B cell (primary cell): ENCODE data around the gene OR10G8. TPM values are rescaled to one million over a fixed set of nuclear protein-coding genes. Genes with fewer than 3 reads are reported as not detected.

ENCODE experiments used
- ATAC-seq: fragments of 200-7000 bp; cut with Tn5 transposase; one replicate; pipeline ENCODE4 v1.10.0; 2021; ENCODE audit warnings: low read depth, mild to moderate bottlenecking, moderate number of reproducible peaks, moderate library complexity
- CTCF ChIA-PET: fragments of 350-600 bp; sonication (Branson Sonifier 250); formaldehyde crosslinking; loops from one replicate; lab custom pipeline; 2021; ENCODE audit warnings: antibody characterized with exemption, inconsistent platforms; lab: Charles Lee
- POLR2A ChIA-PET: fragments of 350-600 bp; sonication (Branson Sonifier 250); formaldehyde crosslinking; loops from one replicate; lab custom pipeline; 2021; ENCODE audit warnings: antibody characterized with exemption; lab: Charles Lee
- DNase-seq: peaks from one replicate; pipeline ENCODE4 v3.0.0; 2013
- H2AFZ ChIP-seq: 2 replicates; pipeline ENCODE4 v1.6.1; 2012; ENCODE audit warnings: mild to moderate bottlenecking, low read depth, low read length; ENCODE audit not compliant: insufficient read depth, poor library complexity, severe bottlenecking
- H3K27ac ChIP-seq, 2 donors: 1 replicate in 1 of 2; 2 replicates in 1 of 2; pipeline ENCODE4 v1.5.1; 2012 to 2013; ENCODE audit warnings: low read length in 2 of 2, mild to moderate bottlenecking in 2 of 2, moderate library complexity in 1 of 2
- H3K27me3 ChIP-seq, 4 experiments: fragments of 200-600 bp in 1 of 4; sonication (generic) in 1 of 4; replicated peaks in 1 of 4; 1 replicate in 2 of 4; 2 replicates in 2 of 4; pipeline versions ENCODE4 v1.6.1 to v1.7.0; 2013 to 2016; ENCODE audit warnings: low read length in 3 of 4, mild to moderate bottlenecking in 2 of 4, mixed read lengths in 1 of 4, moderate library complexity in 1 of 4; ENCODE audit not compliant: insufficient read depth in 4 of 4, control insufficient read depth in 3 of 4; ENCODE audit errors: control extremely low read depth in 1 of 4
- H3K36me3 ChIP-seq, 2 experiments: replicated peaks in 1 of 2; 1 replicate in 1 of 2; 2 replicates in 1 of 2; pipeline versions ENCODE4 v1.6.1 to v1.7.1; 2013; ENCODE audit warnings: low read length in 1 of 2; ENCODE audit not compliant: insufficient read depth in 2 of 2, control insufficient read depth in 1 of 2; ENCODE audit errors: control extremely low read depth in 1 of 2, extremely low read depth in 1 of 2
- H3K4me1 ChIP-seq, 2 donors: fragments of 200-600 bp in 1 of 2; sonication (generic) in 1 of 2; 1 replicate in 1 of 2; 2 replicates in 1 of 2; pipeline versions ENCODE4 v1.5.1 to v1.6.1; 2013 to 2017; ENCODE audit warnings: low read length in 2 of 2; ENCODE audit not compliant: control insufficient read depth in 2 of 2, insufficient read depth in 2 of 2
- H3K4me2 ChIP-seq: replicated peaks from 2 replicates; pipeline ENCODE3; 2012; ENCODE audit warnings: mild to moderate bottlenecking, low read depth, low read length; ENCODE audit not compliant: poor library complexity, severe bottlenecking
- H3K4me3 ChIP-seq, 5 experiments: fragments of 200-600 bp in 1 of 5; sonication (generic) in 1 of 5; 1 replicate in 3 of 5; 2 replicates in 2 of 5; pipeline versions ENCODE4 v1.5.1 to v1.7.0; 2011 to 2016; ENCODE audit warnings: low read length in 4 of 5, mild to moderate bottlenecking in 4 of 5, low read depth in 2 of 5, control low read depth in 1 of 5, moderate library complexity in 1 of 5; ENCODE audit not compliant: insufficient read depth in 1 of 5; ENCODE audit errors: control extremely low read depth in 1 of 5, extremely low read depth in 1 of 5
- H3K79me2 ChIP-seq: fragments of 200-600 bp; sonication (generic); one replicate; pipeline ENCODE4 v1.6.0; 2016; ENCODE audit warnings: low read length; ENCODE audit not compliant: control insufficient read depth, insufficient read depth
- H3K9ac ChIP-seq: fragments of 200-600 bp; sonication (generic); 2 replicates; pipeline ENCODE4 v1.6.1; 2017; ENCODE audit warnings: mild to moderate bottlenecking, low read length, moderate library complexity
- H3K9me3 ChIP-seq, 3 donors: one replicate each; pipeline versions ENCODE4 v1.6.1 to v1.7.1; 2013; ENCODE audit warnings: low read length in 2 of 3; ENCODE audit not compliant: control insufficient read depth in 2 of 3, insufficient read depth in 1 of 3; ENCODE audit errors: control extremely low read depth in 1 of 3
- H4K20me1 ChIP-seq: 2 replicates; pipeline ENCODE4 v1.6.0; 2012; ENCODE audit warnings: mild to moderate bottlenecking, low read length; ENCODE audit not compliant: insufficient read depth, control insufficient read depth, poor library complexity, severe bottlenecking
- H3K27ac Mint-ChIP-seq: one replicate; pipeline ENCODE4 v1.8.0; 2021; ENCODE audit warnings: mixed read lengths
- H3K27me3 Mint-ChIP-seq: one replicate; pipeline ENCODE4 v1.8.0; 2021; ENCODE audit warnings: mixed read lengths
- H3K4me1 Mint-ChIP-seq: one replicate; pipeline ENCODE4 v1.8.0; 2021; ENCODE audit warnings: mixed read lengths
- H3K4me3 Mint-ChIP-seq: one replicate; pipeline ENCODE4 v1.8.0; 2021; ENCODE audit warnings: mixed read lengths
- H3K9me3 Mint-ChIP-seq: one replicate; pipeline ENCODE4 v1.8.0; 2022; ENCODE audit warnings: mixed read lengths; ENCODE audit not compliant: insufficient read depth
- EZH2 ChIP-seq: IDR thresholded peaks from 2 replicates; pipeline ENCODE4 v1.6.1; 2012; ENCODE audit warnings: borderline replicate concordance, low read depth, mild to moderate bottlenecking, moderate library complexity, low read length; ENCODE audit not compliant: insufficient read depth, poor library complexity, severe bottlenecking
- WGBS: methylation state at CpG from one replicate; pipeline ENCODE4 v1.1.5; 2013; ENCODE audit warnings: missing lambda C conversion rate; ENCODE audit not compliant: insufficient coverage; 5-methylcytosine and 5-hydroxymethylcytosine counted together
- intact Hi-C: fragments of 100-400 bp; cut with micrococcal nuclease; formaldehyde crosslinking; loops from one replicate; pipeline ENCODE4 v1.10.0; 2022
- polyA plus RNA-seq: library from polyadenylated mRNA; depleted of rRNA; stranded (reverse); fragments of >200 nt; gene quantifications from 2 replicates; pipeline ENCODE4 v1.2.3, GENCODE V29; 2012
- total RNA-seq, 2 donors: library from RNA; stranded (reverse); fragments of 120-200 nt in 1 of 2; gene quantifications; 1 replicate in 1 of 2; 2 replicates in 1 of 2; pipeline versions ENCODE4 v1.2.3 to v1.2.4, GENCODE V29; 2013 to 2022
- TF ChIP-seq, protein P1 (sequence below): fragments of 200-600 bp; IDR thresholded peaks from one replicate; pipeline ENCODE4 v1.8.0; 2022; ENCODE audit warnings: antibody characterized with exemption, mild to moderate bottlenecking

OR10G8 gene
- total and polyA plus RNA-seq, 2 donors (not counting 1 experiment from before 2014, with no cell fraction given), result not detected

DNA sequence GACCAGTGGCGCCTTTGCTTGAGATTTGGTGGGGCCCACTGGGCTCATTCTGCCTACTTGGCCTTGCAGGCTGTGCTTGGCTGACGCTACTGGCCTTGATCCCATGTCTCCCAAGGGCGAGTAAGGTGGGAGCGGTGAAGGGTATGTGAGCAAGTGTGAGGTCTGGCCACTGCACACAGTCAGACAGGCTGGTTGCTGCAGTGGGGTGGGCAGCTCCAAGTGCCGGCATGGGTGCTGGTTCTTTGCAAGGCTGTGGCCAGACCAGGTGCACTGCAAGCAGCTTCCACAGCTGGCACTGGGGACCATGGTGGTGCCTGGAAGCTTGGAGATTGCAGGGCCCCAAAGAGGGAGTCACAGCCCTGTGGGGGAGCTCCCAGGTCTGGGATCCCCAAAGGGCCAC is 48.0 kb downstream of the OR10G8 start:
- Mint-ChIP-seq H3K4me3 (no peak overlapping the region), H3K27me3 (peaks cover 46% of the 10 kb centered on the region)
- WGBS, result 91% methylated on average over 5 of the region's 5 CpGs

DNA sequence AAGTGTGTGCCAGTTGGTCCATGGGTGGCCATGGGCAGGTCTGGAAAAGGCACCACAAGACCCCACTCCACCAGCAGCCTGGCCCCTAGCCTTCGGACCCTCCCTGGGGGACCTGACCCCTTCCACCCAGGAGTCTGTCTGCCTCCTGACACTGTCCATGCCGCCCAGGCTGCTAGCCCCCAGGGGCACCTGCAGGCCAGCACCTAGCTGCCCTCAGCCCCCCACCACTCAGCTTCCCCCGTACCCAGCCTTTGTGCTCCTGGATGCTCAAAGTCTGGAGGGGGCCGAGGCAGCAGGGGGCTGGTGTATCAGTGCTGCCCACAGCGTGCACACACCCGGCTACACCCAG is 48.9 kb downstream of the OR10G8 start:
- peaks cover 22 to 25% of the 10 kb centered on the region in 2 donors for H3K4me1 ChIP-seq
- Mint-ChIP-seq H3K4me3 (no peak overlapping the region), H3K4me1 (peaks cover 16% of the 10 kb centered on the region), H3K27ac (no peak overlapping the region), H3K9me3 (no peaks in the 10 kb centered on the region), H3K27me3 (peaks cover 43% of the 10 kb centered on the region)
- WGBS, result 97% methylated on average over 6 of the region's 6 CpGs
- peak overlapping the region; percentile 66 for H3K4me2 ChIP-seq
- no peaks in the 10 kb centered on the region for H3K79me2 ChIP-seq
- TF ChIP-seq EZH2, result no peak
- TF ChIP-seq, protein P1, sequence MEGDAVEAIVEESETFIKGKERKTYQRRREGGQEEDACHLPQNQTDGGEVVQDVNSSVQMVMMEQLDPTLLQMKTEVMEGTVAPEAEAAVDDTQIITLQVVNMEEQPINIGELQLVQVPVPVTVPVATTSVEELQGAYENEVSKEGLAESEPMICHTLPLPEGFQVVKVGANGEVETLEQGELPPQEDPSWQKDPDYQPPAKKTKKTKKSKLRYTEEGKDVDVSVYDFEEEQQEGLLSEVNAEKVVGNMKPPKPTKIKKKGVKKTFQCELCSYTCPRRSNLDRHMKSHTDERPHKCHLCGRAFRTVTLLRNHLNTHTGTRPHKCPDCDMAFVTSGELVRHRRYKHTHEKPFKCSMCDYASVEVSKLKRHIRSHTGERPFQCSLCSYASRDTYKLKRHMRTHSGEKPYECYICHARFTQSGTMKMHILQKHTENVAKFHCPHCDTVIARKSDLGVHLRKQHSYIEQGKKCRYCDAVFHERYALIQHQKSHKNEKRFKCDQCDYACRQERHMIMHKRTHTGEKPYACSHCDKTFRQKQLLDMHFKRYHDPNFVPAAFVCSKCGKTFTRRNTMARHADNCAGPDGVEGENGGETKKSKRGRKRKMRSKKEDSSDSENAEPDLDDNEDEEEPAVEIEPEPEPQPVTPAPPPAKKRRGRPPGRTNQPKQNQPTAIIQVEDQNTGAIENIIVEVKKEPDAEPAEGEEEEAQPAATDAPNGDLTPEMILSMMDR, result no peak
- intact Hi-C loops, result no loop called here
- CTCF ChIA-PET, result interaction anchor here (1.1 to 1.7 kb wide), 4 partner anchors 9 to 510 kb away, joined by 3 to 6 read pairs (median 4); no protein-coding TSS in a partner anchor
- DNase-seq (no peak), ATAC-seq (no peak)
- no peak overlapping the region for H3K9ac ChIP-seq
- peaks cover 0 to 7% (median 0%) of the 10 kb centered on the region in 3 donors for H3K9me3 ChIP-seq
- no peaks in the 10 kb centered on the region for H4K20me1 ChIP-seq
- H3K27me3 ChIP-seq, result peaks cover 0 to 19% (median 6%) of the 10 kb centered on the region in 4 experiments
- H3K4me3 ChIP-seq, result no peak overlapping the region
- POLR2A ChIA-PET, result no interaction called here
- peak overlapping the region; percentile 61 for H2AFZ ChIP-seq
- H3K27ac ChIP-seq, result no peak overlapping the region
- H3K36me3 ChIP-seq, result no peaks in the 10 kb centered on the region

More for the DNA sequence above, 48.0 kb downstream of the OR10G8 start:
- peaks cover 23% of the 10 kb centered on the region for H3K4me1 Mint-ChIP-seq
- CTCF ChIA-PET, result interaction anchor here (0.9 to 1.7 kb wide), 6 partner anchors 8 to 511 kb away, joined by 3 to 6 read pairs (median 4); no protein-coding TSS in a partner anchor
- POLR2A ChIA-PET, result no interaction called here
- peaks cover 0 to 19% (median 6%) of the 10 kb centered on the region in 4 experiments for H3K27me3 ChIP-seq
- H3K27ac ChIP-seq, result no peak overlapping the region
- no peaks in the 10 kb centered on the region for H3K9me3 Mint-ChIP-seq
- no peak overlapping the region for H2AFZ ChIP-seq
- no peak for ATAC-seq
- no peak overlapping the region for H3K4me2 ChIP-seq
- no peak overlapping the region for H3K9ac ChIP-seq
- no peak for DNase-seq
- TF ChIP-seq EZH2, result no peak
- TF ChIP-seq, protein P1, result no peak
- intact Hi-C loops, result loop anchor here (5.0 kb wide), 1 partner anchor 123 kb away; no protein-coding TSS in a partner anchor
- no peak overlapping the region for H3K27ac Mint-ChIP-seq
- no peaks in the 10 kb centered on the region for H3K79me2 ChIP-seq
- H3K4me3 ChIP-seq, result no peak overlapping the region
- peaks cover 31 to 34% of the 10 kb centered on the region in 2 donors for H3K4me1 ChIP-seq
- no peaks in the 10 kb centered on the region for H3K36me3 ChIP-seq
- H4K20me1 ChIP-seq, result no peaks in the 10 kb centered on the region
- H3K9me3 ChIP-seq, result peaks cover 0 to 13% (median 0%) of the 10 kb centered on the region in 3 donors
